Measurements from ENCODE around the gene STARD10. TPM values are rescaled to one million over a fixed set of nuclear protein-coding genes. Genes with fewer than 3 reads are reported as not detected.
"Not testable (repeated sequence)": the region's sequence is repeated elsewhere in the genome, so short reads cannot be mapped to it uniquely, and the experiment has no call there.

The STARD10 gene
- total RNA-seq, 1 donor from 2014 or later: 20.9 TPM

GRCh38 chr11:72828081-72828567 lies 34.3 kb upstream of the STARD10 start:
- no peak for TF ChIP-seq CTCF (IDR thresholded peaks at IDR 0.05)
- Histone ChIP-seq H3K9me3 (no peaks in the 10 kb centered on the region), H3K27me3 (no peaks in the 10 kb centered on the region), H3K36me3 (peaks cover 0 to 7% of the 10 kb centered on the region in 2 donors), H3K4me1 (peaks cover 13 to 19% of the 10 kb centered on the region in 2 donors), H3K27ac (peak overlapping the region; percentile 24 to 75), H3K4me3 (no peak overlapping the region)
- intact Hi-C loops (cut with DNase I): no loop called here
- no peak for DNase-seq (ENCODE audit: low spot score in 2 of 2)

GRCh38 chr11:72827656-72828055 lies 33.8 kb upstream of the STARD10 start:
- H3K4me3 ChIP-seq; H3K36me3 ChIP-seq; H3K9me3 ChIP-seq; H3K27me3 ChIP-seq; intact Hi-C loops (cut with DNase I); DNase-seq (ENCODE audit: low spot score in 2 of 2): not testable (repeated sequence)
- Histone ChIP-seq H3K27ac (peak overlapping the region; percentile 24 to 75), H3K4me1 (peaks cover 9 to 14% of the 10 kb centered on the region in 2 donors)

GRCh38 chr11:72826942-72827480 lies 33.2 kb upstream of the STARD10 start:
- peak overlapping the region; percentile 16 to 75 for H3K27ac ChIP-seq
- intact Hi-C loops (cut with DNase I): no loop called here
- peaks cover 5 to 7% of the 10 kb centered on the region in 2 donors for H3K4me1 ChIP-seq
- no peaks in the 10 kb centered on the region for H3K9me3 ChIP-seq
- no peak for DNase-seq (ENCODE audit: low spot score in 2 of 2)
- no peak overlapping the region for H3K4me3 ChIP-seq
- TF ChIP-seq CTCF (IDR thresholded peaks at IDR 0.05): no peak
- no peaks in the 10 kb centered on the region for H3K27me3 ChIP-seq
- H3K36me3 ChIP-seq: peaks cover 0 to 7% of the 10 kb centered on the region in 2 donors

- Histone ChIP-seq H3K27ac (peak overlapping the region; percentile 16 to 75), H3K9me3 (no peaks in the 10 kb centered on the region), H3K36me3 (peaks cover 0 to 7% of the 10 kb centered on the region in 2 donors), H3K4me3 (no peak overlapping the region), H3K27me3 (no peaks in the 10 kb centered on the region), H3K4me1 (peaks cover 5 to 8% of the 10 kb centered on the region in 2 donors)
- TF ChIP-seq CTCF (IDR thresholded peaks at IDR 0.05): no peak
- intact Hi-C loops (cut with DNase I): no loop called here
- no peak for DNase-seq (ENCODE audit: low spot score in 2 of 2)
Measured at GRCh38 chr11:72826191-72826941, 32.5 kb upstream of the STARD10 start.

GRCh38 chr11:72825661-72826060 lies 31.8 kb upstream of the STARD10 start:
- H3K4me3 ChIP-seq: no peak overlapping the region
- no peak for TF ChIP-seq CTCF (IDR thresholded peaks at IDR 0.05)
- intact Hi-C loops (cut with DNase I): no loop called here
- H3K9me3 ChIP-seq: no peaks in the 10 kb centered on the region
- H3K4me1 ChIP-seq: peaks cover 6 to 8% of the 10 kb centered on the region in 2 donors
- H3K36me3 ChIP-seq: peaks cover 0 to 7% of the 10 kb centered on the region in 2 donors
- H3K27me3 ChIP-seq: no peaks in the 10 kb centered on the region
- no peak for DNase-seq (ENCODE audit: low spot score in 2 of 2)
- H3K27ac ChIP-seq: peak overlapping the region; percentile 16 to 75

GRCh38 chr11:72824811-72825505 lies 31.1 kb upstream of the STARD10 start:
- Histone ChIP-seq H3K4me1 (peaks cover 6 to 8% of the 10 kb centered on the region in 2 donors), H3K9me3 (no peaks in the 10 kb centered on the region), H3K4me3 (no peak overlapping the region), H3K27me3 (no peaks in the 10 kb centered on the region), H3K36me3 (peaks cover 0 to 10% of the 10 kb centered on the region in 2 donors), H3K27ac (peak overlapping the region; percentile 16 to 75)
- TF ChIP-seq CTCF (IDR thresholded peaks at IDR 0.05): no peak
- DNase-seq (ENCODE audit: low spot score in 2 of 2): no peak
- intact Hi-C loops (cut with DNase I): no loop called here
